GM21529 (cell line): Measurements from ENCODE around the gene CMIP.

ENCODE experiments used
- ATAC-seq: cut with Tn5 transposase; IDR thresholded peaks from one replicate; pipeline ENCODE4 v1.9.1; 2021; ENCODE audit not compliant: unreplicated experiment

CMIP gene

DNA sequence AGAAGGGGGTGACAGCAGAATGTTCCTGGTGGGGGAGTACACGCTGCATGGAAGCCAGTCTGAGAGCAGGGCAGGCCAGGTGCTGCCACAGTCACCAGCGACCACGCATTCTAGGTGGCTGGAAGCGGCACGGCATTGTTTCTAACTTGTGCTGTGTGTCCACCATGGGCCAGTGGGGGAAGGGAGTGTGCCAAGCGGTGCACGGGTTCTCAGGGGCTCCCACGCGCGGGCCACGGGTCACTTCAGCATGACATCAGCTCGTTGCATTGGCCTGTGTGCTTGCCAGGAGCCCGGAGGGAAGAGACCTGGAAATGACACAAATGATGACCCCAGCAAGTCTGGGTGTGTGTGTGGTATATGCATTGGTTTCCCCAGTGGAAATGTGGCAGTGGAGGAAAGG is 169.6 kb downstream of the CMIP start:
- no peak for ATAC-seq

- ATAC-seq: no peak
Measured at GRCh38 chr16:81614654-81615359, 170.2 kb downstream of the CMIP start.

DNA sequence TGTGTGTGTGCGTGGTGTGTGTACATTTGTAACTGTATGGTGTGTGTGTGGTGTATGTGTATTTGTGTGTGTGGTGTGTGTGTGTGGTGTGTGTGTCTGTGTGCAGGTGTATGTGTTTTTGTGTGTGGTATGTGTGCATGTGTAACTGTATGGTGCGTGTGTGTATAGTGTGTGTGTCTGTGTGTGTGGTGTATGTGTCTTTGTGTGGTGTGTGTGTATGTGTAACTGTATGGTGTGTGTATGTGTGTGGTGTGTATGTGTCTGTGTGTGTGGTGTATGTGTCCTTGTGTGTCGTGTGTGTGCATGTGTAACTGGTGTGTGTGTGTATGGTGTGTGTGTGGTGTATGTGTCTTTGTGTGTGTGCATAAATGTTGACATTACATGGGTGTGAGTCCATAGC is 170.8 kb downstream of the CMIP start:
- no peak for ATAC-seq

GRCh38 chr16:81615833-81616232 is 171.2 kb downstream of the CMIP start:
- no peak for ATAC-seq

DNA sequence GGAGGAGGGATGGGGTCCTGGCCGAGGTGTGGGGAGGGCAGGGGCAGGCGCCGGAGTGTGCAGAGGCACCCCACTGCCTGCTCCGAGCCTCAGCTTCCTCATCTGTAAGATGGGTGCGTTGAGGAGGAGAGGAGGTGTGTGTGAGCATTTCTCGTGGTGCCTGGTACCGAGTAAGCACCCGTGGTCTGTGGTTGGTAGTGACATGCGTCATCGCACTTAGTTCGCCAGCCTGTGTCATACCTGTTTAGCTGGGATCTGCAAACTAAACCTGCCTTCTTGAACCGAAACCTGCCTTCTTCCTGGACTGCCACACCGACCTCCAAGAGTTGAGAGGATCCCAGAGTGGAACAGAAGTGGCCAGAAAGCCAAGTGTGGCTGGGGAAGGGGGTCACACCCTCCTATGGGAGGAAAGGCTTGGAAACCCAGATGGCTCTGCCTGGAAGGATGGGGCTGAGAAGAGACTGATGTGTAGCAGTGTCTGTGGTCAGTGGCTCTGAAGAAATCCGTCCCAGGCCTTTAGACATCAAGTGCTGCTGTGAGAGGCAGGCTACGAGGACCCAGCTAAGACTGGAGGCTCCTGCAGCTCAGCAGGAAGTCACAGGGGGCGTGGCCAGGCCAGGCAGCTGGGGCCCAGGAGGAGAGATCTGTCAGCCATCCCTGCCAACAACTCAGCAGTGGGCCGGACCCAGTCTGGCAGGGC is 171.9 kb downstream of the CMIP start:
- peak; percentile 81 for ATAC-seq

DNA sequence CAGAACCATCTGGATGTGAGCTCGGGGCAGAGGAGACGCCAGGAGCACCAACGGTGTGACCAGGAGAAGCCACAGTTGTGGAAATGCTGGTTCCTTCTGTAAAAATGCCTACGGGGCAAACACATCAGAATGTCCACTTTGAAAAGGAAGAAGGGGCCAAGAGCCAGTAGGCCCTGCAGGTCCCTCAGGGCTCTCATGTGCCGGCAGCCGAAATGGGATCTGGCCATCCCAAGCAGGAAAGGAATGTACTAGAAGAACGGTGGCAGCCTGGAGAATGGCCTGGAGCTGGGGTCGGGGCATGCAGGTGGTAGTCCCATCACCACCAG is 172.4 kb downstream of the CMIP start:
- no peak for ATAC-seq

- ATAC-seq: no peak
Measured at GRCh38 chr16:81618187-81618586, 173.6 kb downstream of the CMIP start.

- ATAC-seq: no peak
Measured at GRCh38 chr16:81618661-81619060, 174.1 kb downstream of the CMIP start.

DNA sequence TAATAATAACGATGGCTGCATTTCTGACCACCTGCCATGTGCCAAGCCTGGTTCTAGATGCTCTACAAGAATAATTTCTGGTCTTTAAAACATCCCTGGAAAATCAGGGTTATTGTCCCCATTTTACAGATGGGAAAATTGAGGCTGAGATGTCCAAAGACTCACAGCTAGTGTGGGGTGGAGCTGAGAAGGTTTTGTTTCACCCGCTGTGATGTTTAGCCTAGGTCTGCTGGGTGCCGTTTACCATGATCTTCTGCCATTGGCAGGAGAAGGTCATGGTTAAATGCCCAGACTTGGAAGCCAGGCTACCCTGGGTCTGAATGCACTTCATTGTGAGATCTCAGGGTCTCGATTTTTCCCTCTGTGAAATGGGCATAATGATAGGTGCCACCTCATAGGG is 175.4 kb downstream of the CMIP start:
- no peak for ATAC-seq

GRCh38 chr16:81620796-81621195 is 176.2 kb downstream of the CMIP start:
- no peak for ATAC-seq

GRCh38 chr16:81621496-81621895 is 176.9 kb downstream of the CMIP start:
- ATAC-seq: no peak

- peak; percentile 57 for ATAC-seq
Measured at GRCh38 chr16:81623365-81624102, 178.9 kb downstream of the CMIP start.

DNA sequence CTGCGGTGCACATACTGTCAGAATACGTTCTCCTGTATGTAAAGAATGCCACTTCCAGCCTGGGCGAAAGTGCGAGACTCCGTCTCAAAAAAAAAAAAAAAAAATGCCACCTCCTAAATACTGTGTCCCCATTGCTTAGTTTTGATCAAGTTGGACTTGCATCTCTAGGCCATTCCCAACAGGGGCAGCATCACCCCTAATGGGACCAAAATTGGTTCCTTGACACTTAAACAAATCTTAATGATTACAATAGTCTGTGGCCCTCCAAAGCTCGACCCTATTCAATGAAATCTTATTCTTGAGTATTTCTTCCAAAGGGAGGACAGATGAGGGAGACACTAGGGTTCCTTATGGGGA is 179.8 kb downstream of the CMIP start:
- ATAC-seq: no peak

DNA sequence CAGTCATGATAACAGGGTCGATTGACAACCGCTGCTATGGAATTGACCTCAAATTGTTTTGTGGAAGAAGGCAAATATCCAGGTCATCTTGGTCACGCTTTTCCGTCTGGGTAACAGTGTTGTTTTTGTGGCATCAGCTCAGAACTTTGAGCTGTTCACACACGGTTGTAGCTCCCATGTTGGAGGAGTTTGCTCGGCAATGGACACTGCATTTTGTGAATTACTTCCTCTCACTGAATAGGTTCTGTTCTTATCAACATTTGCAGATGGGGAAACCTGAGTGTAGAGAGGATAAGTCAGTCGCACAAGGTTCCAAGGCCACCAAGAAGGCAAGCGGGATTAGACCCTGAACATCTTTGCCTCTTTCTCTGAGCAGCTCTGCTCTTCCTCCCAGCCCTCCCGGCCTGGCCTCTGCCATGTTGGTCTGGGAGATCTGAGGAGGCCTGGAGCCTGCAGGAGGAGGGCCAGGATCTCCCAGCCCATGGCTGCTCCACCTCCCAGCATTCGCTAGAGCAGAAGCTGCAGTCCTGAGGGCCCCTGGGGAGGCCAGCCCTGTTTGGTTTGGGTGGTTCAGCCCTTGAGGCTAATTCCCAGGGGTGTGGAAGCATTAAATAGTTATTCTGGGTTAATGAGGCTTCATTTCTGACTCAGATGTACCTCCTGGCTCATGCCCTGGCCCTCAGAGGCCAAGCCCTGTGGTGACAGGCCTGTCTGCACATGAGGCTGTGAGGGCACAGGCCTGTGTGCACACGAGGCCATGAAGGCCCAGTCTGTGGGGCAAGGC is 180.3 kb downstream of the CMIP start:
- no peak for ATAC-seq

- no peak for ATAC-seq
Measured at GRCh38 chr16:81625544-81626153, 181.0 kb downstream of the CMIP start.

DNA sequence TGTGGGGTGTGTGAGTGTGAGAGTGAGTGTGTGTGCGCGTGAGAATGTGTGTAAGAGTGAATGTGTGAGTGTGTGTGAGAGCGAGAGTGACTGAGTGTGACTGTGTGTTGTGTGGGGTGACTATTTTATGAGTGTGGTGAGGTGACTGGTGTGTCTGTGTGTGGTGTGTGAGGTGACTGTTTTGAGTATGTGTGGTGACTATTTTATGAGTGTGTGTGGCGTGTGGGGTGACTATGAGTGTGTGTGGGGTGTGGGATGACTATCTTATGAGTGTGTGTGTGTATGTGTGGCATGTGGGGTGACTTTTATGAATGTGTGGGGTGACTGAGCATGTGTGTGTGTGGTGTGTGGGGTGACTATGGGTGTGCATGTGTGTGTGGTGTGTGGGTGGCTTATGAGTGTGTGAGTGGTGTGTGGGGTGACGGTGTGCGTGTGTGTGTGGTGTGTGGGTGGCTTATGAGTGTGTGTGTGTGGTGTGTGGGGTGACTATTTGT is 181.6 kb downstream of the CMIP start:
- no peak for ATAC-seq

- ATAC-seq: no peak
Measured at GRCh38 chr16:81627024-81627423, 182.4 kb downstream of the CMIP start.

- no peak for ATAC-seq
Measured at GRCh38 chr16:81627729-81628244, 183.2 kb downstream of the CMIP start.

GRCh38 chr16:81629034-81629802 is 184.6 kb downstream of the CMIP start:
- ATAC-seq: no peak
